VCaP (cell line): ENCODE results near the gene PTGFRN.
"Not testable (repeated sequence)": the region's sequence is repeated elsewhere in the genome, so short reads cannot be mapped to it uniquely, and the experiment has no call there.

Experiments
- H3K27ac ChIP-seq: fragments of 450-650 bp; 2 replicates; pipeline ENCODE4 v1.5.1; 2017
- CTCF ChIP-seq: fragments of 450-650 bp; conservative IDR thresholded peaks from 2 replicates; pipeline ENCODE4 v1.5.1; 2017; ENCODE audit warnings: mild to moderate bottlenecking, moderate library complexity

Gene PTGFRN

GRCh38 chr1:116933606-116934515 lies 24.1 kb downstream of the PTGFRN start:
- TF ChIP-seq CTCF = no peak
- no peak overlapping the region for H3K27ac ChIP-seq

- 0 out of 2 replicates have a peak, but pooled peaks have one; percentile 18 for TF ChIP-seq CTCF
- no peak overlapping the region for H3K27ac ChIP-seq
Observed at GRCh38 chr1:116934586-116935207, 25.0 kb downstream of the PTGFRN start.

GRCh38 chr1:116938216-116938615 lies 28.5 kb downstream of the PTGFRN start:
- TF ChIP-seq CTCF = no peak

GRCh38 chr1:116939780-116940543 lies 30.2 kb downstream of the PTGFRN start:
- H3K27ac ChIP-seq = not testable (repeated sequence)

More at GRCh38 chr1:116938216-116938615, 28.5 kb downstream of the PTGFRN start:
- H3K27ac ChIP-seq = no peak overlapping the region

GRCh38 chr1:116940814-116941599 lies 31.3 kb downstream of the PTGFRN start:
- TF ChIP-seq CTCF = no peak

GRCh38 chr1:116941670-116942069 lies 32.0 kb downstream of the PTGFRN start:
- TF ChIP-seq CTCF = no peak
- no peak overlapping the region for H3K27ac ChIP-seq

More at GRCh38 chr1:116940814-116941599, 31.3 kb downstream of the PTGFRN start:
- no peak overlapping the region for H3K27ac ChIP-seq

GRCh38 chr1:116942344-116942743 lies 32.6 kb downstream of the PTGFRN start:
- TF ChIP-seq CTCF = no peak
- H3K27ac ChIP-seq = no peak overlapping the region
